ENCODE data around the gene FRMD4A. TPM values are rescaled to one million over a fixed set of nuclear protein-coding genes. Genes with fewer than 3 reads are reported as not detected.
"Not testable (repeated sequence)": the region's sequence is repeated elsewhere in the genome, so short reads cannot be mapped to it uniquely, and the experiment has no call there.

The FRMD4A gene
- polyA plus RNA-seq, 1 donor (not counting 4 experiments of a cell fraction or from before 2014, with no cell fraction given) = 12.9 TPM

- Histone ChIP-seq H3K27me3 (ENCODE audit: control insufficient read depth, extremely low read depth, insufficient read depth, low read length) (no peaks in the 10 kb centered on the region), H3K4me1 (ENCODE audit: control insufficient read depth, extremely low read depth, insufficient read depth, low read length) (no peaks in the 10 kb centered on the region)
- no peak for DNase-seq (ENCODE audit: low read depth, low spot score)
Measured at GRCh38 chr10:13922586-13922985, 408.1 kb downstream of the FRMD4A start.

GRCh38 chr10:13921941-13922340, 408.8 kb downstream of the FRMD4A start:
- Histone ChIP-seq H3K27me3 (ENCODE audit: control insufficient read depth, extremely low read depth, insufficient read depth, low read length) (no peaks in the 10 kb centered on the region), H3K79me2 (ENCODE audit: control insufficient read depth, insufficient read depth, low read length) (no peaks in the 10 kb centered on the region), H2AFZ (ENCODE audit: control insufficient read depth, low read length) (no peak overlapping the region), H3K9ac (ENCODE audit: control insufficient read depth, extremely low read depth, insufficient read depth, low read length) (no peak overlapping the region), H3K9me3 (ENCODE audit: control insufficient read depth, low read depth, low read length) (no peaks in the 10 kb centered on the region), H3K36me3 (ENCODE audit: control insufficient read depth in 2 of 2, extremely low read depth in 1 of 2, insufficient read depth in 2 of 2, low read length in 2 of 2) (no peaks in the 10 kb centered on the region), H4K20me1 (ENCODE audit: control insufficient read depth, extremely low read depth, insufficient read depth, low read length) (no peaks in the 10 kb centered on the region), H3K27ac (ENCODE audit: control insufficient read depth, insufficient read depth, low read length) (no peak overlapping the region), H3K4me1 (ENCODE audit: control insufficient read depth, extremely low read depth, insufficient read depth, low read length) (no peaks in the 10 kb centered on the region), H3K4me2 (ENCODE audit: control insufficient read depth, extremely low read depth, insufficient read depth, low read depth, low read length) (no peak overlapping the region), H3K9me1 (ENCODE audit: control insufficient read depth, extremely low read depth, insufficient read depth, low read length) (no peaks in the 10 kb centered on the region), H3K4me3 (ENCODE audit: control insufficient read depth in 2 of 3, extremely low read depth in 1 of 3, insufficient read depth in 2 of 3, low read depth in 1 of 3, low read length in 3 of 3) (no peak overlapping the region)
- dilution Hi-C loops (cut with MboI; ENCODE audit: extremely low pct_ligation_motif_present, low sequenced_read_pairs) = no loop called here
- no peak for TF ChIP-seq CTCF (optimal IDR thresholded peaks at IDR 0.05 in 1 of 3, IDR thresholded peaks at IDR 0.05 in 1 of 3, conservative IDR thresholded peaks at IDR 0.05 in 1 of 3; ENCODE audit: extremely low read depth in 1 of 3, insufficient read depth in 2 of 3, low read length in 3 of 3)
- TF ChIP-seq EZH2 (IDR thresholded peaks at IDR 0.05; ENCODE audit: low read length) = no peak
- no peak for FAIRE-seq
- no peak for DNase-seq (ENCODE audit: low read depth, low spot score)

More at GRCh38 chr10:13922586-13922985, 408.1 kb downstream of the FRMD4A start:
- Histone ChIP-seq H3K36me3 (ENCODE audit: control insufficient read depth in 2 of 2, extremely low read depth in 1 of 2, insufficient read depth in 2 of 2, low read length in 2 of 2) (no peaks in the 10 kb centered on the region), H3K9me1 (ENCODE audit: control insufficient read depth, extremely low read depth, insufficient read depth, low read length) (no peaks in the 10 kb centered on the region), H3K79me2 (ENCODE audit: control insufficient read depth, insufficient read depth, low read length) (no peaks in the 10 kb centered on the region), H3K4me2 (ENCODE audit: control insufficient read depth, extremely low read depth, insufficient read depth, low read depth, low read length) (no peak overlapping the region), H2AFZ (ENCODE audit: control insufficient read depth, low read length) (no peak overlapping the region), H3K4me3 (ENCODE audit: control insufficient read depth in 2 of 3, extremely low read depth in 1 of 3, insufficient read depth in 2 of 3, low read depth in 1 of 3, low read length in 3 of 3) (no peak overlapping the region), H3K9ac (ENCODE audit: control insufficient read depth, extremely low read depth, insufficient read depth, low read length) (no peak overlapping the region), H3K27ac (ENCODE audit: control insufficient read depth, insufficient read depth, low read length) (no peak overlapping the region), H4K20me1 (ENCODE audit: control insufficient read depth, extremely low read depth, insufficient read depth, low read length) (no peaks in the 10 kb centered on the region), H3K9me3 (ENCODE audit: control insufficient read depth, low read depth, low read length) (no peaks in the 10 kb centered on the region)
- dilution Hi-C loops (cut with MboI; ENCODE audit: extremely low pct_ligation_motif_present, low sequenced_read_pairs) = no loop called here
- no peak for TF ChIP-seq CTCF (optimal IDR thresholded peaks at IDR 0.05 in 1 of 3, IDR thresholded peaks at IDR 0.05 in 1 of 3, conservative IDR thresholded peaks at IDR 0.05 in 1 of 3; ENCODE audit: extremely low read depth in 1 of 3, insufficient read depth in 2 of 3, low read length in 3 of 3)
- TF ChIP-seq EZH2 (IDR thresholded peaks at IDR 0.05; ENCODE audit: low read length) = no peak
- FAIRE-seq = no peak

GRCh38 chr10:13921131-13921530, 409.6 kb downstream of the FRMD4A start:
- dilution Hi-C loops (cut with MboI; ENCODE audit: extremely low pct_ligation_motif_present, low sequenced_read_pairs); H3K27ac ChIP-seq (ENCODE audit: control insufficient read depth, insufficient read depth, low read length); FAIRE-seq; H2AFZ ChIP-seq (ENCODE audit: control insufficient read depth, low read length); H3K4me2 ChIP-seq (ENCODE audit: control insufficient read depth, extremely low read depth, insufficient read depth, low read depth, low read length); H3K36me3 ChIP-seq (ENCODE audit: control insufficient read depth in 2 of 2, extremely low read depth in 1 of 2, insufficient read depth in 2 of 2, low read length in 2 of 2); H3K9me1 ChIP-seq (ENCODE audit: control insufficient read depth, extremely low read depth, insufficient read depth, low read length); H3K79me2 ChIP-seq (ENCODE audit: control insufficient read depth, insufficient read depth, low read length); H3K27me3 ChIP-seq (ENCODE audit: control insufficient read depth, extremely low read depth, insufficient read depth, low read length); H4K20me1 ChIP-seq (ENCODE audit: control insufficient read depth, extremely low read depth, insufficient read depth, low read length); H3K4me1 ChIP-seq (ENCODE audit: control insufficient read depth, extremely low read depth, insufficient read depth, low read length); H3K9me3 ChIP-seq (ENCODE audit: control insufficient read depth, low read depth, low read length); DNase-seq (ENCODE audit: low read depth, low spot score); H3K9ac ChIP-seq (ENCODE audit: control insufficient read depth, extremely low read depth, insufficient read depth, low read length); H3K4me3 ChIP-seq (ENCODE audit: control insufficient read depth in 2 of 3, extremely low read depth in 1 of 3, insufficient read depth in 2 of 3, low read depth in 1 of 3, low read length in 3 of 3): not testable (repeated sequence)
